SK-N-SH (cell line): Measurements from ENCODE around the gene TNFAIP3. TPM values are rescaled to one million over a fixed set of nuclear protein-coding genes. Genes with fewer than 3 reads are reported as not detected.

Source experiments
- CTCF ChIA-PET: fragments of 300-600, 350-600 bp; formaldehyde crosslinking; extraction: SDS; loops from one replicate; lab custom pipeline; 2021; lab: Yijun Ruan, JAX
- POLR2A ChIA-PET: fragments of 350-600 bp; sonication (Branson Sonifier 250); formaldehyde crosslinking; extraction: SDS; loops from one replicate; lab custom pipeline; 2020; ENCODE audit warnings: antibody characterized with exemption, inconsistent platforms; lab: Yijun Ruan, JAX
- DNase-seq: peaks from one replicate; pipeline ENCODE4 v3.0.0; 2012
- H2AFZ ChIP-seq: fragments of 200-600 bp; sonication (generic); 2 replicates; pipeline ENCODE4 v1.8.1; 2016; ENCODE audit warnings: antibody characterized with exemption, mild to moderate bottlenecking, low read depth
- H3F3A ChIP-seq: fragments of 200-600 bp; sonication (generic); replicated peaks from 2 replicates; pipeline ENCODE3; 2016; ENCODE audit warnings: antibody characterized with exemption, mild to moderate bottlenecking; ENCODE audit not compliant: insufficient read depth
- H3K27ac ChIP-seq, 2 experiments: fragments of 200-500 bp in 1 of 2; fragments of 200-600 bp in 1 of 2; sonication (Bioruptor generic) in 1 of 2; sonication (generic), shearing (Covaris generic) in 1 of 2; 2 replicates each; pipeline versions ENCODE4 v1.5.1 to v1.6.1; 2014 to 2016; ENCODE audit warnings: low read depth in 2 of 2, inconsistent platforms in 1 of 2, low read length in 1 of 2, mild to moderate bottlenecking in 1 of 2, mixed read lengths in 1 of 2
- H3K27me3 ChIP-seq: fragments of 200-600 bp; sonication (generic), shearing (Covaris generic); 2 replicates; pipeline ENCODE4 v1.6.1; 2016; ENCODE audit warnings: mixed run types; ENCODE audit not compliant: insufficient read depth
- H3K36me3 ChIP-seq, 2 experiments: fragments of 200-500 bp in 1 of 2; fragments of 200-600 bp in 1 of 2; sonication (Bioruptor generic) in 1 of 2; sonication (generic) in 1 of 2; replicated peaks in 1 of 2; 2 replicates each; pipeline versions ENCODE3 to v1.5.1; 2014 to 2016; ENCODE audit warnings: low read length in 1 of 2, mild to moderate bottlenecking in 1 of 2; ENCODE audit not compliant: insufficient read depth in 2 of 2, control insufficient read depth in 1 of 2
- H3K4me1 ChIP-seq, 2 experiments: fragments of 200-500 bp in 1 of 2; fragments of 200-600 bp in 1 of 2; sonication (Bioruptor generic) in 1 of 2; sonication (generic), shearing (Covaris generic) in 1 of 2; 2 replicates each; pipeline versions ENCODE4 v1.5.1 to v1.6.1; 2014 to 2016; ENCODE audit warnings: low read depth in 1 of 2, low read length in 1 of 2, mixed run types in 1 of 2; ENCODE audit not compliant: insufficient read depth in 2 of 2, control insufficient read depth in 1 of 2
- H3K4me2 ChIP-seq: fragments of 200-600 bp; sonication (generic), shearing (Covaris generic); 2 replicates; pipeline ENCODE4 v1.6.1; 2017; ENCODE audit warnings: mixed run types
- H3K4me3 ChIP-seq, 2 experiments: fragments of 200-500 bp in 1 of 2; fragments of 200-600 bp in 1 of 2; sonication (Bioruptor generic) in 1 of 2; sonication (generic), shearing (Covaris generic) in 1 of 2; 2 replicates each; pipeline versions ENCODE4 v1.5.1 to v1.8.1; 2014 to 2016; ENCODE audit warnings: low read depth in 2 of 2, inconsistent platforms in 1 of 2, low read length in 1 of 2, mild to moderate bottlenecking in 1 of 2, mixed read lengths in 1 of 2, moderate library complexity in 1 of 2
- H3K79me2 ChIP-seq: fragments of 200-600 bp; sonication (generic); 2 replicates; pipeline ENCODE4 v1.8.1; 2017; ENCODE audit warnings: mild to moderate bottlenecking; ENCODE audit not compliant: insufficient read depth
- H3K9ac ChIP-seq: fragments of 200-600 bp; sonication (generic); 2 replicates; pipeline ENCODE4 v1.6.1; 2017; ENCODE audit warnings: mixed run types
- H3K9me2 ChIP-seq: fragments of 200-600 bp; sonication (generic); 2 replicates; pipeline ENCODE4 v1.6.1; 2017; ENCODE audit warnings: mixed run types
- H3K9me3 ChIP-seq: fragments of 200-600 bp; sonication (generic); 2 replicates; pipeline ENCODE4 v1.6.1; 2017; ENCODE audit warnings: mixed run types, mild to moderate bottlenecking, moderate library complexity
- H4K20me1 ChIP-seq: fragments of 200-600 bp; sonication (generic); 2 replicates; pipeline ENCODE4 v1.6.1; 2017; ENCODE audit warnings: mild to moderate bottlenecking, mixed run types; ENCODE audit not compliant: insufficient read depth
- CHD2 ChIP-seq: fragments of 150-350 bp; IDR thresholded peaks from 2 replicates; pipeline ENCODE4 v1.6.1; 2018; ENCODE audit warnings: low read length; ENCODE audit not compliant: partially characterized antibody
- CTCF ChIP-seq: fragments of 200-600 bp; sonication (generic); IDR thresholded peaks from 2 replicates; pipeline ENCODE4 v1.6.1; 2017; ENCODE audit warnings: antibody characterized with exemption, mild to moderate bottlenecking, moderate library complexity
- ELF1 ChIP-seq: IDR thresholded peaks from 2 replicates; pipeline ENCODE4 v1.4.0; 2012
- EP300 ChIP-seq, 2 experiments: IDR thresholded peaks; 2 replicates each; pipeline versions ENCODE4 v1.4.0 to v1.6.1; 2012; ENCODE audit warnings: borderline replicate concordance in 1 of 2, low read depth in 1 of 2, low read length in 1 of 2
- EZH2phosphoT487 ChIP-seq: fragments of 200-600 bp; sonication (generic); IDR thresholded peaks from 2 replicates; pipeline ENCODE4 v1.6.1; 2017; ENCODE audit warnings: low read depth, mixed run types, mild to moderate bottlenecking, antibody characterized with exemption, moderate library complexity, borderline replicate concordance
- GABPA ChIP-seq: IDR thresholded peaks from 2 replicates; pipeline ENCODE4 v1.4.0; 2012; ENCODE audit warnings: low read depth, mild to moderate bottlenecking
- MAX ChIP-seq: IDR thresholded peaks from 2 replicates; pipeline ENCODE4 v1.4.0; 2012; ENCODE audit warnings: low read depth
- MEF2A ChIP-seq: IDR thresholded peaks from 2 replicates; pipeline ENCODE4 v1.4.0; 2012; ENCODE audit warnings: low read depth, borderline replicate concordance
- NRF1 ChIP-seq: IDR thresholded peaks from 2 replicates; pipeline ENCODE4 v1.6.1; 2012; ENCODE audit warnings: low read depth, mild to moderate bottlenecking, low read length
- POLR2AphosphoS5 ChIP-seq: IDR thresholded peaks from 2 replicates; pipeline ENCODE4 v1.6.1; 2012; ENCODE audit warnings: low read depth, low read length
- RCOR1 ChIP-seq: fragments of 150-350 bp; IDR thresholded peaks from 2 replicates; pipeline ENCODE4 v1.6.1; 2017; ENCODE audit warnings: antibody characterized with exemption, low read length
- SMC3 ChIP-seq: IDR thresholded peaks from 2 replicates; pipeline ENCODE4 v1.6.1; 2012; ENCODE audit warnings: low read depth, low read length, improper control_type of control experiment
- TCF12 ChIP-seq: IDR thresholded peaks from 2 replicates; pipeline ENCODE4 v1.4.0; 2012
- TEAD4 ChIP-seq: IDR thresholded peaks from 2 replicates; pipeline ENCODE4 v1.4.0; 2012; ENCODE audit warnings: mild to moderate bottlenecking, borderline replicate concordance; ENCODE audit not compliant: insufficient read depth
- ZBTB33 ChIP-seq: IDR thresholded peaks from 2 replicates; pipeline ENCODE4 v1.4.0; 2012; ENCODE audit warnings: low read depth, borderline replicate concordance
- WGBS: methylation state at CpG from one replicate; pipeline ENCODE4 v1.1.6; 2017; ENCODE audit warnings: low lambda C conversion rate; 5-methylcytosine and 5-hydroxymethylcytosine counted together
- polyA plus RNA-seq, 3 experiments: library from polyadenylated mRNA; depleted of rRNA; stranded (reverse); fragments of >200 nt; gene quantifications; 2 replicates each; pipeline ENCODE4 v1.2.3, GENCODE V29; 2012

Gene TNFAIP3
- polyA plus RNA-seq, 1 of the 3 experiments (the other 2 are of a cell fraction), result 1.0 TPM

GRCh38 chr6:137900815-137901214, 33.8 kb downstream of the TNFAIP3 start (continued):
- TF ChIP-seq EP300 (IDR thresholded peaks at IDR 0.05; ENCODE audit: borderline replicate concordance in 1 of 2, low read depth in 1 of 2, low read length in 1 of 2) (no peak), MAX (no peak)

- Histone ChIP-seq H3K79me2 (no peaks in the 10 kb centered on the region), H3K9ac (no peak overlapping the region), H3K9me3 (no peaks in the 10 kb centered on the region), H2AFZ (no peak overlapping the region), H3F3A (no peaks in the 10 kb centered on the region), H4K20me1 (no peaks in the 10 kb centered on the region), H3K27me3 (no peaks in the 10 kb centered on the region; the same call in 1 of the 2 replicates), H3K9me2 (no peaks in the 10 kb centered on the region), H3K4me3 (no peak overlapping the region), H3K4me2 (no peak overlapping the region), H3K4me1 (no peaks in the 10 kb centered on the region), H3K36me3 (no peaks in the 10 kb centered on the region), H3K27ac (no peak overlapping the region)
- POLR2A ChIA-PET, result no interaction called here
- CTCF ChIA-PET, result interaction anchor here (0.8 kb wide), 1 partner anchor 50 kb away, joined by 3 read pairs; no protein-coding TSS in a partner anchor
- no peak for DNase-seq
- no peak for TF ChIP-seq ZBTB33
- TF ChIP-seq RCOR1, result no peak
- no peak for TF ChIP-seq ELF1
- TF ChIP-seq POLR2AphosphoS5, result no peak
- TF ChIP-seq SMC3, result no peak
- no peak for TF ChIP-seq TCF12
- TF ChIP-seq TEAD4, result no peak
- TF ChIP-seq NRF1, result no peak
- no peak for TF ChIP-seq EZH2phosphoT487
- no peak for TF ChIP-seq MEF2A
- no peak for TF ChIP-seq CHD2
- TF ChIP-seq CTCF, result no peak
- TF ChIP-seq GABPA, result no peak
- 11% methylated on average over 1 of the region's 1 CpG for WGBS
Measured at GRCh38 chr6:137901454-137901853, 34.4 kb downstream of the TNFAIP3 start.
